Measurements from ENCODE around the gene TRIML1.

GRCh38 chr4:188161167-188161566 is 21.9 kb downstream of the TRIML1 start:
- no peak for TF ChIP-seq CTCF (IDR thresholded peaks at IDR 0.05)
- no peak for TF ChIP-seq POLR2A (IDR thresholded peaks at IDR 0.05)

Data from lower leg skin (tissue), 3 donors.